Psoas muscle (tissue), 8 donors: ENCODE data around the gene SASH1. TPM values are rescaled to one million over a fixed set of nuclear protein-coding genes. Genes with fewer than 3 reads are reported as not detected.

Source experiments
- ATAC-seq, 4 donors: fragments of 200-7000 bp; cut with Tn5 transposase; one replicate each; pipeline ENCODE4 v1.9.1; 2020; ENCODE audit warnings: moderate library complexity in 3 of 4, mild to moderate bottlenecking in 2 of 4
- DNase-seq, 2 donors: peaks; one replicate each; pipeline ENCODE4 v3.0.0-alpha.2; 2020
- H3K27ac ChIP-seq: fragments of 200-600 bp; one replicate; pipeline ENCODE4 v1.8.0; 2022
- H3K27me3 ChIP-seq, 3 donors: fragments of 200-600 bp in 1 of 3; one replicate each; pipeline versions ENCODE4 v1.6.1 to v1.8.0; 2013 to 2022; ENCODE audit warnings: low read length in 2 of 3, mild to moderate bottlenecking in 2 of 3, moderate library complexity in 1 of 3; ENCODE audit not compliant: insufficient read depth in 3 of 3
- H3K36me3 ChIP-seq, 2 donors: fragments of 200-600 bp in 1 of 2; one replicate each; pipeline versions ENCODE4 v1.6.1 to v1.8.0; 2013 to 2022; ENCODE audit warnings: low read depth in 1 of 2, mild to moderate bottlenecking in 1 of 2, moderate library complexity in 1 of 2; ENCODE audit not compliant: insufficient read depth in 1 of 2
- H3K4me1 ChIP-seq: fragments of 200-600 bp; one replicate; pipeline ENCODE4 v1.8.0; 2022
- H3K4me3 ChIP-seq: fragments of 200-600 bp; one replicate; pipeline ENCODE4 v1.8.0; 2022; ENCODE audit warnings: mild to moderate bottlenecking
- H3K9me3 ChIP-seq: fragments of 200-600 bp; one replicate; pipeline ENCODE4 v1.8.0; 2022
- CTCF ChIP-seq: fragments of 200-600 bp; IDR thresholded peaks from one replicate; pipeline ENCODE4 v1.8.0; 2022; ENCODE audit warnings: antibody characterized with exemption
- WGBS, 3 donors: extraction: QIAGEN DNeasy Blood & Tissue Kit; methylation state at CpG; one replicate each; pipeline versions ENCODE4 v1.1.6 to v1.1.7; 2013; 5-methylcytosine and 5-hydroxymethylcytosine counted together
- intact Hi-C, 2 donors: fragments of 100-400 bp; cut with DNase I; formaldehyde crosslinking; loops; one replicate each; pipeline versions ENCODE4 v1.11.0 to v1.14.2; 2022
- polyA plus RNA-seq, 3 donors: library from polyadenylated mRNA; stranded (reverse); fragments of 200-250 nt; gene quantifications; one replicate each; pipeline ENCODE4 v1.2.3, GENCODE V29; 2013
- total RNA-seq, 4 donors: library from RNA; stranded (reverse); fragmentation: NEBNext Ultra II Directional in 2 of 4; extraction: Animal tissue kit (Norgen Biotek cat#: 25700) in 2 of 4; gene quantifications; one replicate each; pipeline versions ENCODE4 v1.2.1 to v1.2.4, GENCODE V29; 2021 to 2023
- donor health status: healthy with polysubstance abuse.
- donor health status: DM: no; HTN: no; CAD: no; lungs with moderate emphysema.
- donor health status: Bipolar disorder and iron deficiency.
- donor health status: healthy.
- donor health status: DM: yes; HTN: yes; CAD: no.
- donor health status: DM: no; HTN: no; CAD: no.
- donor health status: DM: no; HTN: no; CAD: no.
- donor health status: DM: yes; HTN: yes; CAD: no.

SASH1 gene
- total and polyA plus RNA-seq, 7 donors: 5.0 to 26.1 (median 13.0) TPM

GRCh38 chr6:148414092-148414489 is 71.5 kb downstream of the SASH1 start:
- ATAC-seq: no peak
- no peak overlapping the region for H3K4me3 ChIP-seq
- TF ChIP-seq CTCF: no peak
- H3K27ac ChIP-seq: no peak overlapping the region
- no peak for DNase-seq
- H3K4me1 ChIP-seq: no peaks in the 10 kb centered on the region
- intact Hi-C loops: no loop called here
- H3K36me3 ChIP-seq: no peaks in the 10 kb centered on the region
- no peaks in the 10 kb centered on the region for H3K27me3 ChIP-seq
- no peaks in the 10 kb centered on the region for H3K9me3 ChIP-seq
- 94 to 98% (median 96%) methylated on average over 3 of the region's 3 CpGs for WGBS, 3 donors

GRCh38 chr6:148414836-148415235 is 72.2 kb downstream of the SASH1 start:
- no peak for TF ChIP-seq CTCF
- peak; percentile 42 to 54 (median 52) for ATAC-seq
- no peaks in the 10 kb centered on the region for H3K36me3 ChIP-seq
- H3K4me3 ChIP-seq: no peak overlapping the region
- H3K4me1 ChIP-seq: no peaks in the 10 kb centered on the region
- intact Hi-C loops: no loop called here
- 49 to 54% (median 50%) methylated on average over 3 of the region's 3 CpGs for WGBS, 3 donors
- H3K9me3 ChIP-seq: no peaks in the 10 kb centered on the region
- H3K27ac ChIP-seq: no peak overlapping the region
- no peaks in the 10 kb centered on the region for H3K27me3 ChIP-seq
- DNase-seq: no peak

- Histone ChIP-seq H3K4me1 (no peaks in the 10 kb centered on the region), H3K4me3 (no peak overlapping the region), H3K9me3 (no peaks in the 10 kb centered on the region), H3K36me3 (no peaks in the 10 kb centered on the region), H3K27me3 (no peaks in the 10 kb centered on the region), H3K27ac (no peak overlapping the region)
- DNase-seq (no peak), ATAC-seq (no peak)
- no peak for TF ChIP-seq CTCF
- intact Hi-C loops: no loop called here
- WGBS, 3 donors: 71 to 78% (median 76%) methylated on average over 4 of the region's 4 CpGs
These were observed 73.0 kb downstream of the SASH1 start for GRCh38 chr6:148415511-148416260.

GRCh38 chr6:148416330-148416965 is 73.8 kb downstream of the SASH1 start:
- Histone ChIP-seq H3K9me3 (no peaks in the 10 kb centered on the region), H3K36me3 (no peaks in the 10 kb centered on the region), H3K4me3 (no peak overlapping the region), H3K27me3 (no peaks in the 10 kb centered on the region), H3K27ac (no peak overlapping the region), H3K4me1 (no peaks in the 10 kb centered on the region)
- ATAC-seq (peak in 3 of 4 donors; percentile 57 to 66 (median 61)), DNase-seq (no peak)
- no peak for TF ChIP-seq CTCF
- intact Hi-C loops: no loop called here
- WGBS, 3 donors: 24 to 49% (median 27%) methylated on average over 7 of the region's 7 CpGs
